B cell (primary cell): Measurements from ENCODE around the gene RASL11A.

Source experiments
- CTCF ChIP-seq: fragments of 200-600 bp; IDR thresholded peaks from one replicate; pipeline ENCODE4 v1.8.0; 2022; ENCODE audit warnings: antibody characterized with exemption, mild to moderate bottlenecking
- EZH2 ChIP-seq: IDR thresholded peaks from 2 replicates; pipeline ENCODE4 v1.6.1; 2012; ENCODE audit warnings: borderline replicate concordance, low read depth, mild to moderate bottlenecking, moderate library complexity, low read length; ENCODE audit not compliant: insufficient read depth, poor library complexity, severe bottlenecking

GRCh38 chr13:27280841-27281240 is 10.2 kb downstream of the RASL11A start:
- TF ChIP-seq CTCF (no peak), EZH2 (no peak)
